ENCODE measurements around the gene FNIP2. TPM values are rescaled to one million over a fixed set of nuclear protein-coding genes. Genes with fewer than 3 reads are reported as not detected.

Gene FNIP2
- total and polyA plus RNA-seq, 9 of the 15 experiments (the other 6 are each of a cell fraction or from before 2014, with no cell fraction given): 1.7 to 15.5 (median 8.3) TPM

DNA sequence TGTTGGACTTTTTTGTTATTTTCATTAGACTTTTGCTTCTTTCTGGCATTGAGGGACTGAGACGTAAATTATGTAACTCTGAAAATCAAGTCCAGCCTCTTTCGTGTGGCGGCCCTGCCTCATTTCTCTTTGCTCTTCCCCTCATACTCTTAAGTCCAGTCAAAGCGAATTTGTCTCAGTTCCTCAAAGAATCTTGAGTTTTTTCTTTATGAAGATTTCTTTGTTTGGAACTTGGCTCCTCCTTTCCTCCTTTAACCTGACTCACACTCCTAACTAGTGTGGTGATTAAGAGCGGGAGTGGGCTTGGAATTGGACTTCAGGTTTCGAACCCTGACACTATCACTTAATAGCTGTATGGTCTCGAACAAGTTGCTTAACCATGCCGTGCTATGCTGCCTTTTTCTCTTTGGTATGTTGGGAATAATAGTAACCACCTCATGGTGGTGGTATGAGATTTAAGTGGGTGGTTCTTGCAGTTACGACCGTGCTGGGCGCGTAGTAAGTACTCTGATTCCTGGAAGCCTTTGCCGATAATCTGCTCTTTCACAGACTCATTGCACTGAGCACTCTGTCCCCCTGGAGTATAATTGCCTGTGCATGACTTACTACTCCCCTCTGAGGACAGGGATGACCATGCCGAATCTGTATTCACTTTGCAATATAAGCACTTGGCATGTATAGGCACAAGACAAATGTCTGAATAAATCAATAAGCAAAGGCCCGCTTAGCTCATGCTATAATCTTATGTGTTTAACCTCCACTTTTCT, 19.1 kb downstream of the FNIP2 start (continued):
- TF ChIP-seq, protein P1, sequence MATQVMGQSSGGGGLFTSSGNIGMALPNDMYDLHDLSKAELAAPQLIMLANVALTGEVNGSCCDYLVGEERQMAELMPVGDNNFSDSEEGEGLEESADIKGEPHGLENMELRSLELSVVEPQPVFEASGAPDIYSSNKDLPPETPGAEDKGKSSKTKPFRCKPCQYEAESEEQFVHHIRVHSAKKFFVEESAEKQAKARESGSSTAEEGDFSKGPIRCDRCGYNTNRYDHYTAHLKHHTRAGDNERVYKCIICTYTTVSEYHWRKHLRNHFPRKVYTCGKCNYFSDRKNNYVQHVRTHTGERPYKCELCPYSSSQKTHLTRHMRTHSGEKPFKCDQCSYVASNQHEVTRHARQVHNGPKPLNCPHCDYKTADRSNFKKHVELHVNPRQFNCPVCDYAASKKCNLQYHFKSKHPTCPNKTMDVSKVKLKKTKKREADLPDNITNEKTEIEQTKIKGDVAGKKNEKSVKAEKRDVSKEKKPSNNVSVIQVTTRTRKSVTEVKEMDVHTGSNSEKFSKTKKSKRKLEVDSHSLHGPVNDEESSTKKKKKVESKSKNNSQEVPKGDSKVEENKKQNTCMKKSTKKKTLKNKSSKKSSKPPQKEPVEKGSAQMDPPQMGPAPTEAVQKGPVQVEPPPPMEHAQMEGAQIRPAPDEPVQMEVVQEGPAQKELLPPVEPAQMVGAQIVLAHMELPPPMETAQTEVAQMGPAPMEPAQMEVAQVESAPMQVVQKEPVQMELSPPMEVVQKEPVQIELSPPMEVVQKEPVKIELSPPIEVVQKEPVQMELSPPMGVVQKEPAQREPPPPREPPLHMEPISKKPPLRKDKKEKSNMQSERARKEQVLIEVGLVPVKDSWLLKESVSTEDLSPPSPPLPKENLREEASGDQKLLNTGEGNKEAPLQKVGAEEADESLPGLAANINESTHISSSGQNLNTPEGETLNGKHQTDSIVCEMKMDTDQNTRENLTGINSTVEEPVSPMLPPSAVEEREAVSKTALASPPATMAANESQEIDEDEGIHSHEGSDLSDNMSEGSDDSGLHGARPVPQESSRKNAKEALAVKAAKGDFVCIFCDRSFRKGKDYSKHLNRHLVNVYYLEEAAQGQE (IDR thresholded peaks at IDR 0.05; ENCODE audit: borderline replicate concordance): peak; percentile 9; the same call in 1 of the 2 replicates
- TF ChIP-seq, protein P1 (CRISPR knock-in tag; IDR thresholded peaks at IDR 0.05; ENCODE audit: low read depth): no peak
- TF ChIP-seq MAFG (tag; conservative IDR thresholded peaks at IDR 0.05): 0 out of 2 replicates have a peak, but pooled peaks have one; percentile 4
- TF ChIP-seq NFE2 (IDR thresholded peaks at IDR 0.05; ENCODE audit: low read depth): peak; percentile 51; the same call in 1 of the 2 replicates
- no peak for TF ChIP-seq ZNF384 (IDR thresholded peaks at IDR 0.05; ENCODE audit: low read depth, low read length)
- peak; percentile 14; the same call in 1 of the 2 replicates for TF ChIP-seq BCOR (IDR thresholded peaks at IDR 0.05)
- 0 out of 2 replicates have a peak, but pooled peaks have one; percentile 26 for TF ChIP-seq CXXC5 (CRISPR knock-in tag; IDR thresholded peaks at IDR 0.05)
- TF ChIP-seq ELF1 (tag; IDR thresholded peaks at IDR 0.05): no peak
- no peak for TF ChIP-seq SETDB1 (IDR thresholded peaks at IDR 0.05; ENCODE audit: low read length)
- 0 out of 4 replicates have a peak, but pooled peaks have one; percentile 14 to 32 for TF ChIP-seq RCOR1 (IDR thresholded peaks at IDR 0.05; ENCODE audit: borderline replicate concordance in 1 of 2, low read depth in 2 of 2, low read length in 2 of 2)
- no peak for TF ChIP-seq EP300 (IDR thresholded peaks at IDR 0.05; ENCODE audit: low read length)
- no peak for TF ChIP-seq ZNF121 (CRISPR knock-in tag; conservative IDR thresholded peaks at IDR 0.05)
- no peak for TF ChIP-seq HNRNPLL (IDR thresholded peaks at IDR 0.05; ENCODE audit: low read depth, low read length, poor library complexity, severe bottlenecking)
- TF ChIP-seq TAF15 (IDR thresholded peaks at IDR 0.05; ENCODE audit: low read depth, low read length): no peak
- TF ChIP-seq ADNP (tag; IDR thresholded peaks at IDR 0.05): 0 out of 2 replicates have a peak, but pooled peaks have one; percentile 35
- no peak for TF ChIP-seq NR2C1 (IDR thresholded peaks at IDR 0.05)
- TF ChIP-seq NR2C1 (tag; IDR thresholded peaks at IDR 0.05): no peak
- TF ChIP-seq DPF2 (IDR thresholded peaks at IDR 0.05): peak; percentile 54
- no peak for TF ChIP-seq ZNF449 (CRISPR knock-in tag; IDR thresholded peaks at IDR 0.05)
- no peak for TF ChIP-seq BRF1 (IDR thresholded peaks at IDR 0.05; ENCODE audit: borderline replicate concordance, extremely low read depth, insufficient read length)
- peak; percentile 56 to 63 for TF ChIP-seq KDM1A (IDR thresholded peaks at IDR 0.05)

Measured in K562 (cell line).